Stomach (tissue), 9 donors: ENCODE data around the gene PATL1. TPM values are rescaled to one million over a fixed set of nuclear protein-coding genes. Genes with fewer than 3 reads are reported as not detected.

Experiments
- DNase-seq, 2 donors: peaks; one replicate each; pipeline versions ENCODE4 v3.0.0 to v3.0.0-alpha.2; 2013 to 2019
- H3K27ac ChIP-seq, 5 donors: fragments of 200-600 bp in 4 of 5; sonication (generic) in 4 of 5; one replicate each; pipeline ENCODE4 v1.5.1; 2013 to 2019; ENCODE audit warnings: mild to moderate bottlenecking in 1 of 5, moderate library complexity in 1 of 5
- H3K27me3 ChIP-seq, 3 donors: fragments of 200-600 bp; sonication (generic); one replicate each; pipeline ENCODE4 v1.5.1; 2017 to 2019; ENCODE audit warnings: mixed run types in 1 of 3
- H3K36me3 ChIP-seq, 4 donors: fragments of 200-600 bp; sonication (generic); 1 replicate in 3 of 4; 2 replicates in 1 of 4; pipeline ENCODE4 v1.5.1; 2016 to 2019
- H3K4me1 ChIP-seq, 4 donors: fragments of 200-600 bp; sonication (generic); one replicate each; pipeline ENCODE4 v1.5.1; 2016 to 2019
- H3K4me3 ChIP-seq, 4 donors: fragments of 200-600 bp; sonication (generic) in 3 of 4; one replicate each; pipeline ENCODE4 v1.5.1; 2016 to 2019; ENCODE audit warnings: mild to moderate bottlenecking in 1 of 4
- H3K9me3 ChIP-seq, 4 donors: fragments of 200-600 bp; sonication (generic); one replicate each; pipeline ENCODE4 v1.5.1; 2016 to 2019
- EP300 ChIP-seq: sonication (generic); formaldehyde crosslinking; IDR thresholded peaks from one replicate; pipeline ENCODE4 v1.6.1; 2017; ENCODE audit warnings: antibody characterized with exemption
- POLR2A ChIP-seq, 4 donors: fragments of 450-650 bp; IDR thresholded peaks; one replicate each; pipeline ENCODE4 v1.6.1; 2016; ENCODE audit warnings: antibody characterized with exemption in 4 of 4, control low read depth in 2 of 4, mild to moderate bottlenecking in 1 of 4, moderate library complexity in 1 of 4
- POLR2AphosphoS5 ChIP-seq, 3 donors: sonication (generic); formaldehyde crosslinking; IDR thresholded peaks; one replicate each; pipeline ENCODE4 v1.6.1; 2016; ENCODE audit warnings: antibody characterized with exemption in 3 of 3
- WGBS, 5 donors: extraction: QIAGEN DNeasy Blood & Tissue Kit in 3 of 5; methylation state at CpG; one replicate each; pipeline versions ENCODE4 v1.1.5 to v1.1.7; 2013 to 2018; 5-methylcytosine and 5-hydroxymethylcytosine counted together
- intact Hi-C: fragments of 100-400 bp; cut with DNase I; formaldehyde crosslinking; loops from one replicate; pipeline ENCODE4 v1.15.1; 2023; ENCODE audit warnings: low total_unique reads
- polyA plus RNA-seq, 3 donors: library from polyadenylated mRNA; stranded (reverse); fragments of 200-250 nt; gene quantifications; one replicate each; pipeline ENCODE4 v1.2.3, GENCODE V29; 2013
- total RNA-seq, 5 donors: library from RNA; depleted of rRNA; stranded (reverse); fragments of >200 nt; gene quantifications; one replicate each; pipeline versions ENCODE4 v1.1.0 to v1.2.3, GENCODE V29; 2014 to 2016
- TF ChIP-seq, protein P1 (sequence below), 7 experiments: fragments of 450-650 bp in 4 of 7; fragments of 200-600 bp in 3 of 7; sonication (generic) in 3 of 7; IDR thresholded peaks; one replicate each; pipeline ENCODE4 v1.5.1; 2016 to 2019; ENCODE audit warnings: antibody characterized with exemption in 7 of 7, control low read depth in 2 of 7, mild to moderate bottlenecking in 1 of 7
- donor health status: healthy with polysubstance abuse.
- donor health status: Bipolar disorder and iron deficiency.
- donor health status: healthy.

The PATL1 gene
- total and polyA plus RNA-seq, 8 donors = 7.5 to 16.7 (median 10.1) TPM

- Histone ChIP-seq H3K27me3 (no peaks in the 10 kb centered on the region), H3K27ac (peak overlapping the region in 1 of 5 donors; percentile 27), H3K4me3 (no peak overlapping the region), H3K9me3 (no peaks in the 10 kb centered on the region), H3K4me1 (peaks cover 0 to 58% (median 17%) of the 10 kb centered on the region in 4 donors), H3K36me3 (peaks cover 39 to 99% (median 98%) of the 10 kb centered on the region in 4 donors)
- no peak for DNase-seq
- TF ChIP-seq EP300 (no peak), POLR2A (IDR thresholded peaks at IDR 0.05) (no peak), POLR2AphosphoS5 (IDR thresholded peaks at IDR 0.05) (no peak)
- TF ChIP-seq, protein P1, sequence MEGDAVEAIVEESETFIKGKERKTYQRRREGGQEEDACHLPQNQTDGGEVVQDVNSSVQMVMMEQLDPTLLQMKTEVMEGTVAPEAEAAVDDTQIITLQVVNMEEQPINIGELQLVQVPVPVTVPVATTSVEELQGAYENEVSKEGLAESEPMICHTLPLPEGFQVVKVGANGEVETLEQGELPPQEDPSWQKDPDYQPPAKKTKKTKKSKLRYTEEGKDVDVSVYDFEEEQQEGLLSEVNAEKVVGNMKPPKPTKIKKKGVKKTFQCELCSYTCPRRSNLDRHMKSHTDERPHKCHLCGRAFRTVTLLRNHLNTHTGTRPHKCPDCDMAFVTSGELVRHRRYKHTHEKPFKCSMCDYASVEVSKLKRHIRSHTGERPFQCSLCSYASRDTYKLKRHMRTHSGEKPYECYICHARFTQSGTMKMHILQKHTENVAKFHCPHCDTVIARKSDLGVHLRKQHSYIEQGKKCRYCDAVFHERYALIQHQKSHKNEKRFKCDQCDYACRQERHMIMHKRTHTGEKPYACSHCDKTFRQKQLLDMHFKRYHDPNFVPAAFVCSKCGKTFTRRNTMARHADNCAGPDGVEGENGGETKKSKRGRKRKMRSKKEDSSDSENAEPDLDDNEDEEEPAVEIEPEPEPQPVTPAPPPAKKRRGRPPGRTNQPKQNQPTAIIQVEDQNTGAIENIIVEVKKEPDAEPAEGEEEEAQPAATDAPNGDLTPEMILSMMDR (IDR thresholded peaks at IDR 0.05) = no peak
- intact Hi-C loops = no loop called here
- WGBS, 5 donors = 67 to 93% (median 89%) methylated on average over 1 of the region's 1 CpG
Observed at GRCh38 chr11:59660621-59661020, 8.2 kb downstream of the PATL1 start.

- Histone ChIP-seq H3K4me3 (no peak overlapping the region), H3K27me3 (no peaks in the 10 kb centered on the region), H3K9me3 (no peaks in the 10 kb centered on the region), H3K36me3 (peaks cover 46 to 99% (median 98%) of the 10 kb centered on the region in 4 donors), H3K27ac (no peak overlapping the region), H3K4me1 (peaks cover 0 to 51% (median 17%) of the 10 kb centered on the region in 4 donors)
- no peak for DNase-seq
- no peak for TF ChIP-seq POLR2AphosphoS5 (IDR thresholded peaks at IDR 0.05)
- no peak for TF ChIP-seq EP300
- TF ChIP-seq, protein P1 (IDR thresholded peaks at IDR 0.05) = no peak
- no peak for TF ChIP-seq POLR2A (IDR thresholded peaks at IDR 0.05)
- intact Hi-C loops = no loop called here
- WGBS, 5 donors = 59 to 68% (median 62%) methylated on average over 2 of the region's 2 CpGs
Observed at GRCh38 chr11:59659981-59660380, 8.9 kb downstream of the PATL1 start.

DNA sequence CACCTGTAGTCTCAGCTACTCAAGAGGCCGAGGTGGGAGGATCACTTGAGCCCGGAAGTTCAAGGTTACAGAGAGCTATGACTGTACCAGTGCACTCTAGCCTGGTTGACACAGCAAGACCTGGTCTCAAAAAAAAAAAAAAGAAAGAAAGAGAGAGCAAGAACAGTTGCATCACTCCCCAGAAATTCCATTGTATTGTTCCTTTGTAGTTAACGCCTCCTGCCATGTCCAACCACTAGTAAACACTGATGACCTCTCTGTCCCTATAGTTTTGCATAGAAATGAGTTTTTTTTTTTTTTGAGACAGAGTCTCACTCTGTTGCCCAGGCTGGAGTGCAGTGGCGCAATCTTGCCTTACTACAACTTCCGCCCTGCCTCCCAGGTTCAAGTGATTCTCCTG lies 10.8 kb downstream of the PATL1 start:
- Histone ChIP-seq H3K36me3 (peaks cover 63 to 99% (median 98%) of the 10 kb centered on the region in 4 donors), H3K27me3 (no peaks in the 10 kb centered on the region), H3K4me1 (peaks cover 0 to 32% (median 7%) of the 10 kb centered on the region in 4 donors), H3K27ac (no peak overlapping the region), H3K4me3 (no peak overlapping the region), H3K9me3 (no peaks in the 10 kb centered on the region)
- no peak for DNase-seq
- WGBS, 5 donors = 91 to 95% (median 92%) methylated on average over 5 of the region's 5 CpGs
- intact Hi-C loops = no loop called here
- TF ChIP-seq EP300 = no peak
- no peak for TF ChIP-seq POLR2A (IDR thresholded peaks at IDR 0.05)
- TF ChIP-seq, protein P1 (IDR thresholded peaks at IDR 0.05) = no peak
- no peak for TF ChIP-seq POLR2AphosphoS5 (IDR thresholded peaks at IDR 0.05)

DNA sequence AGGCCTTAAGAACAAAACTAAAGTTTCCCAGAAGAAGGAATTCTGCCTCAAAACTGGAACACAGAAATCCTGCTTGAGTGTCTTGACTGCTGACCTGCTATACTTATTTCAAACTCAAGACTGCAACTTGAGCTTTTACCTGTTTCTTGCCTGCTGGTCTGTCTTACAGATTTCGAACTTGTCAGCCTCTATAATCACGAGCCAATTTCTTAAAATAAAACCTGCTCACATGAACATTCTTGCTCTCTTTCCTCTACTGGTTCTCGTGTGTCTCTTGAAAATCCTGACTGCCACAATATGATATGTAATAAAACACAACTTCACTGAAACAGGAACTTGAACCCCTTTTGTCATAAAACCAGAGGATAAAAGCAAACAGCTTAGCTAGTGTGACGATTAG lies 13.9 kb downstream of the PATL1 start:
- H3K9me3 ChIP-seq = no peaks in the 10 kb centered on the region
- TF ChIP-seq, protein P1 (IDR thresholded peaks at IDR 0.05) = no peak
- TF ChIP-seq POLR2AphosphoS5 (IDR thresholded peaks at IDR 0.05) = no peak
- TF ChIP-seq POLR2A (IDR thresholded peaks at IDR 0.05) = no peak
- TF ChIP-seq EP300 = no peak
- H3K27me3 ChIP-seq = no peaks in the 10 kb centered on the region
- H3K36me3 ChIP-seq = peaks cover 93 to 100% (median 99%) of the 10 kb centered on the region in 4 donors
- H3K27ac ChIP-seq = no peak overlapping the region
- no peak for DNase-seq
- intact Hi-C loops = no loop called here
- peaks cover 0 to 5% (median 0%) of the 10 kb centered on the region in 4 donors for H3K4me1 ChIP-seq
- 87 to 91% (median 90%) methylated on average over 4 of the region's 4 CpGs for WGBS, 5 donors
- no peak overlapping the region for H3K4me3 ChIP-seq
